NOMO-1 treated with dmso at 0.1 percent for 144 hours (cell line): ENCODE measurements around the gene DNASE1L3.

Experiments used
- DNase-seq: peaks from one replicate; lab custom pipeline; 2025; ENCODE audit not compliant: unreplicated experiment; lab: John Stamatoyannopoulos, UW

Gene DNASE1L3

GRCh38 chr3:58164199-58164879, 46.4 kb downstream of the DNASE1L3 start:
- DNase-seq: no peak

- DNase-seq: no peak
These were observed 47.5 kb downstream of the DNASE1L3 start for GRCh38 chr3:58163234-58163633.

GRCh38 chr3:58161435-58162398, 49.1 kb downstream of the DNASE1L3 start:
- DNase-seq: no peak

GRCh38 chr3:58160399-58160798, 50.4 kb downstream of the DNASE1L3 start:
- no peak for DNase-seq

GRCh38 chr3:58158442-58159153, 52.2 kb downstream of the DNASE1L3 start:
- no peak for DNase-seq

GRCh38 chr3:58157700-58158099, 53.1 kb downstream of the DNASE1L3 start:
- DNase-seq: no peak

- no peak for DNase-seq
These were observed 54.9 kb downstream of the DNASE1L3 start for GRCh38 chr3:58155838-58156237.

- DNase-seq: no peak
These were observed 55.9 kb downstream of the DNASE1L3 start for GRCh38 chr3:58154626-58155449.

GRCh38 chr3:58153371-58153770, 57.4 kb downstream of the DNASE1L3 start:
- DNase-seq: no peak

GRCh38 chr3:58152225-58153015, 58.4 kb downstream of the DNASE1L3 start:
- no peak for DNase-seq

GRCh38 chr3:58151637-58152036, 59.1 kb downstream of the DNASE1L3 start:
- no peak for DNase-seq

- no peak for DNase-seq
These were observed 60.0 kb downstream of the DNASE1L3 start for GRCh38 chr3:58150810-58151199.

GRCh38 chr3:58150130-58150809, 60.5 kb downstream of the DNASE1L3 start:
- no peak for DNase-seq

GRCh38 chr3:58148049-58148448, 62.7 kb downstream of the DNASE1L3 start:
- DNase-seq: no peak

GRCh38 chr3:58144478-58145325, 66.1 kb downstream of the DNASE1L3 start:
- DNase-seq: no peak

- no peak for DNase-seq
These were observed 67.2 kb downstream of the DNASE1L3 start for GRCh38 chr3:58143417-58144055.
